IMR-90 (cell line): ENCODE results near the gene IFNG. TPM values are rescaled to one million over a fixed set of nuclear protein-coding genes. Genes with fewer than 3 reads are reported as not detected.

ENCODE experiments used
- ATAC-seq: fragments of 200-7000 bp; cut with Tn5 transposase; 2 replicates; pipeline ENCODE4 v1.9.1; 2020; ENCODE audit warnings: low read depth, mild to moderate bottlenecking, moderate library complexity
- BruUV-seq: library from RNA; stranded (reverse); fragments of 400-500 nt; replicated peaks from 2 replicates; lab custom pipeline; 2021; lab: Mats Ljungman, UMichigan
- CTCF ChIA-PET: fragments of 300-600 bp; formaldehyde crosslinking; extraction: SDS; loops from one replicate; lab custom pipeline; 2021; ENCODE audit warnings: antibody characterized with exemption; lab: Yijun Ruan, JAX
- POLR2A ChIA-PET: fragments of 300-600 bp; sonication (Branson Sonifier 250); formaldehyde crosslinking; loops from one replicate; lab custom pipeline; 2022; ENCODE audit warnings: antibody characterized with exemption; ENCODE audit not compliant: unreplicated experiment; lab: Charles Lee
- DNase-seq: peaks from one replicate; pipeline ENCODE4 v3.0.0; 2013
- H2AFZ ChIP-seq: replicated peaks from 2 replicates; pipeline ENCODE3; 2013; ENCODE audit warnings: low read length, mild to moderate bottlenecking; ENCODE audit not compliant: poor library complexity
- H2AK5ac ChIP-seq: 2 replicates; pipeline ENCODE4 v1.6.1; 2013; ENCODE audit warnings: low read depth, low read length, inconsistent platforms
- H2AK9ac ChIP-seq: replicated peaks from 2 replicates; pipeline ENCODE3; 2013; ENCODE audit warnings: mild to moderate bottlenecking, low read depth, low read length, moderate library complexity; ENCODE audit not compliant: poor library complexity
- H2BK120ac ChIP-seq: 2 replicates; pipeline ENCODE4 v1.6.1; 2013; ENCODE audit warnings: low read depth, low read length, inconsistent platforms
- H2BK15ac ChIP-seq: 3 replicates; pipeline ENCODE4 v1.6.1; 2013; ENCODE audit warnings: low read depth, low read length, inconsistent platforms
- H2BK20ac ChIP-seq: 2 replicates; pipeline ENCODE4 v1.6.1; 2013; ENCODE audit warnings: low read depth, mild to moderate bottlenecking, inconsistent platforms, low read length, moderate library complexity
- H2BK5ac ChIP-seq: 2 replicates; pipeline ENCODE4 v1.6.1; 2013; ENCODE audit warnings: mild to moderate bottlenecking, low read depth, low read length, inconsistent platforms; ENCODE audit not compliant: poor library complexity, severe bottlenecking
- H3K14ac ChIP-seq: replicated peaks from 2 replicates; pipeline ENCODE4 v1.6.1; 2013; ENCODE audit warnings: low read depth, low read length, inconsistent platforms
- H3K18ac ChIP-seq: 2 replicates; pipeline ENCODE4 v1.6.1; 2013; ENCODE audit warnings: low read depth, low read length, control low read depth
- H3K23ac ChIP-seq: 2 replicates; pipeline ENCODE4 v1.6.1; 2013; ENCODE audit warnings: low read depth, low read length, inconsistent platforms
- H3K27ac ChIP-seq: 2 replicates; pipeline ENCODE4 v1.5.1; 2013; ENCODE audit warnings: mild to moderate bottlenecking, control low read depth, low read length; ENCODE audit not compliant: insufficient read depth
- H3K27me3 ChIP-seq: 2 replicates; pipeline ENCODE4 v1.6.1; 2013; ENCODE audit warnings: low read length; ENCODE audit not compliant: control insufficient read depth, insufficient read depth
- H3K36me3 ChIP-seq: 2 replicates; pipeline ENCODE4 v1.6.1; 2013; ENCODE audit warnings: low read length, mixed read lengths; ENCODE audit not compliant: control insufficient read depth, insufficient read depth
- H3K4ac ChIP-seq: 2 replicates; pipeline ENCODE4 v1.6.1; 2013; ENCODE audit warnings: low read depth, low read length, inconsistent platforms
- H3K4me1 ChIP-seq: 2 replicates; pipeline ENCODE4 v1.6.1; 2013; ENCODE audit warnings: low read length, mixed read lengths; ENCODE audit not compliant: control insufficient read depth, insufficient read depth
- H3K4me2 ChIP-seq: 2 replicates; pipeline ENCODE4 v1.6.1; 2013; ENCODE audit warnings: low read depth, mild to moderate bottlenecking, control low read depth, low read length, moderate library complexity
- H3K4me3 ChIP-seq: 2 replicates; pipeline ENCODE4 v1.5.1; 2013; ENCODE audit warnings: low read depth, mild to moderate bottlenecking, control low read depth, low read length, moderate library complexity; ENCODE audit not compliant: insufficient read depth
- H3K56ac ChIP-seq: 2 replicates; pipeline ENCODE4 v1.6.1; 2013; ENCODE audit warnings: low read length, inconsistent platforms; ENCODE audit not compliant: insufficient read depth; ENCODE audit errors: extremely low read depth
- H3K79me1 ChIP-seq, 2 experiments: 2 replicates each; pipeline ENCODE4 v1.6.1; 2013; ENCODE audit warnings: low read length in 2 of 2, inconsistent platforms in 1 of 2, low read depth in 1 of 2
- H3K9ac ChIP-seq: 2 replicates; pipeline ENCODE4 v1.6.1; 2013; ENCODE audit warnings: low read depth, low read length, control low read depth
- H3K9me1 ChIP-seq: 2 replicates; pipeline ENCODE4 v1.6.1; 2013; ENCODE audit warnings: low read length, inconsistent platforms; ENCODE audit not compliant: insufficient read depth
- H3K9me3 ChIP-seq: 2 replicates; pipeline ENCODE4 v1.6.1; 2013; ENCODE audit warnings: low read length; ENCODE audit not compliant: control insufficient read depth, insufficient read depth
- H4K20me1 ChIP-seq: 2 replicates; pipeline ENCODE4 v1.6.1; 2013; ENCODE audit warnings: low read length, inconsistent platforms; ENCODE audit not compliant: insufficient read depth
- H4K5ac ChIP-seq: 2 replicates; pipeline ENCODE4 v1.6.1; 2013; ENCODE audit warnings: mild to moderate bottlenecking, low read depth, low read length, control low read depth
- H4K8ac ChIP-seq, 2 experiments: 2 replicates each; pipeline ENCODE4 v1.6.1; 2013; ENCODE audit warnings: low read depth in 2 of 2, low read length in 2 of 2, control low read depth in 1 of 2, inconsistent platforms in 1 of 2
- H4K91ac ChIP-seq: 2 replicates; pipeline ENCODE4 v1.6.1; 2013; ENCODE audit warnings: low read depth, low read length, inconsistent platforms; ENCODE audit not compliant: insufficient read depth
- BHLHE40 ChIP-seq: fragments of 150-350 bp; IDR thresholded peaks from 2 replicates; pipeline ENCODE4 v1.6.1; 2016; ENCODE audit warnings: mild to moderate bottlenecking, low read depth, low read length
- CEBPB ChIP-seq: IDR thresholded peaks from 2 replicates; pipeline ENCODE4 v1.6.1; 2012; ENCODE audit warnings: low read depth, low read length, improper control_type of control experiment
- FOS ChIP-seq: fragments of 150-350 bp; IDR thresholded peaks from 2 replicates; pipeline ENCODE4 v1.6.1; 2016; ENCODE audit warnings: low read depth, low read length
- MAFK ChIP-seq: IDR thresholded peaks from 2 replicates; pipeline ENCODE4 v1.6.1; 2012; ENCODE audit warnings: low read depth, low read length, improper control_type of control experiment
- MXI1 ChIP-seq: IDR thresholded peaks from 2 replicates; pipeline ENCODE4 v1.6.1; 2012; ENCODE audit warnings: low read depth, mild to moderate bottlenecking, low read length, moderate library complexity, borderline replicate concordance
- NFE2L2 ChIP-seq: fragments of 150-350 bp; IDR thresholded peaks from 2 replicates; pipeline ENCODE4 v1.6.1; 2016; ENCODE audit warnings: low read depth, mild to moderate bottlenecking, low read length
- POLR2A ChIP-seq: IDR thresholded peaks from 2 replicates; pipeline ENCODE4 v1.6.1; 2012; ENCODE audit warnings: mild to moderate bottlenecking, low read depth, low read length
- RCOR1 ChIP-seq: IDR thresholded peaks from 2 replicates; pipeline ENCODE4 v1.6.1; 2012; ENCODE audit warnings: mild to moderate bottlenecking, low read length, improper control_type of control experiment; ENCODE audit not compliant: insufficient replicate concordance
- RFX5 ChIP-seq: IDR thresholded peaks from 2 replicates; pipeline ENCODE4 v1.8.0; 2012; ENCODE audit warnings: low read depth, mild to moderate bottlenecking, low read length, moderate library complexity
- SMC3 ChIP-seq: fragments of 150-350 bp; IDR thresholded peaks from 2 replicates; pipeline ENCODE4 v1.6.1; 2016; ENCODE audit warnings: low read depth, mild to moderate bottlenecking, antibody characterized with exemption, low read length, moderate library complexity
- WGBS, 2 experiments: methylation state at CpG; one replicate each; pipeline versions ENCODE4 v1.1.5 to v1.1.7; 2013; ENCODE audit warnings: missing lambda C conversion rate in 2 of 2; ENCODE audit not compliant: insufficient read length in 1 of 2; ENCODE audit errors: extremely low coverage in 2 of 2; 5-methylcytosine and 5-hydroxymethylcytosine counted together
- dilution Hi-C: fragments of 300-500 bp; cut with HindIII; formaldehyde crosslinking; loops from one replicate; pipeline ENCODE4 v1.14.3; 2018; ENCODE audit warnings: low sequenced_read_pairs; ENCODE audit not compliant: unreplicated experiment
- in situ Hi-C: fragments of 300-500 bp; cut with MboI; formaldehyde crosslinking; loops from 3 replicates; pipeline ENCODE4 v1.14.3; 2019; ENCODE audit warnings: low sequenced_read_pairs, inconsistent platforms, mixed read lengths
- intact Hi-C: fragments of 100-400 bp; cut with micrococcal nuclease; formaldehyde crosslinking; loops from 2 replicates; pipeline ENCODE4 v1.10.0; 2022
- polyA plus RNA-seq, 3 experiments: library from polyadenylated mRNA; depleted of rRNA; stranded (reverse); fragments of >200 nt; gene quantifications; 2 replicates each; pipeline ENCODE4 v1.2.3, GENCODE V29; 2012; ENCODE audit warnings: low replicate concordance in 1 of 3
- total RNA-seq: library from RNA; depleted of rRNA; stranded (reverse); fragments of >200 nt; gene quantifications from 2 replicates; pipeline ENCODE4 v1.2.3, GENCODE V29; 2012
- TF ChIP-seq, protein P1 (sequence below): fragments of 150-350 bp; IDR thresholded peaks from 2 replicates; pipeline ENCODE4 v1.6.1; 2017; ENCODE audit warnings: mild to moderate bottlenecking, antibody characterized with exemption, low read length, low read depth
- TF ChIP-seq, protein P2 (sequence below): conservative IDR thresholded peaks from 2 replicates; pipeline ENCODE4 v1.5.1; 2012; ENCODE audit warnings: mild to moderate bottlenecking, low read depth, low read length, improper control_type of control experiment

Gene IFNG
- total and polyA plus RNA-seq, 2 of the 4 experiments (the other 2 are of a cell fraction): not detected

DNA sequence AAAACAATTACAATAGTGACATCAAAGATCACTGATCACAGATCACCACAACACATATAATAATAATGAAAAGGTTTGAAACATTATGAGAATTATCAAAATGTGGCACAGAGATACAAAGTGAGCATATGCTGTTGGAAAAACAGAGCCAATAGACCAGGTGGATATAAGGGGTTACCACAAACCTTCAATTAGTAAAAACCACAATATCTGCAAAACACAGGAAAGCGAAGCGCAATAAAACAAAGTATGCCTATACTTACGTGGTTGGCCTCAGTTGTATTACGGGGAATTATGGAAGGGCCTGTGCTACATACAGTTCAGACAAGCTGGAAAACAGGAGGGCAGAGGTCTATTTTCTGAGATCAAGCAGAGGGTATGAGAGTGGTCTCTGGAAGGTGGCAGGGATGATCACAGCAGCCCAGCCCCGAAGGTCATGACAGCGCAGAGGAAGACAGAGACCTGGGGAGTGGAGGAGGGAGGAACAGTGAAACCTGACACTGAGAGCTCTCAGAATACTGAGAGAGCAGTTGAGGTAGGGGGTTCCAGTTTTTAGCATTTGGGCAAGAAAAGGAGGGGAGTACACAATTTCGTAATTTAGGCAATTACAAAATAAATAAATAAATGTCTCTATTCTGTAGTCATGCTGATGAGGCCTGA lies 41.3 kb downstream of the IFNG start:
- DNase-seq (no peak), ATAC-seq (no peak)
- Histone ChIP-seq H3K4me1 (no peaks in the 10 kb centered on the region), H3K9me3 (no peaks in the 10 kb centered on the region), H2AK5ac (no peak overlapping the region), H4K91ac (no peak overlapping the region), H2AK9ac (no peak overlapping the region), H2AFZ (no peak overlapping the region), H3K27ac (no peak overlapping the region), H2BK120ac (no peak overlapping the region), H3K56ac (no peak overlapping the region), H3K27me3 (no peaks in the 10 kb centered on the region; the same call in 1 of the 2 replicates), H4K20me1 (no peaks in the 10 kb centered on the region), H3K79me1 (no peaks in the 10 kb centered on the region), H3K14ac (no peak overlapping the region), H4K5ac (no peak overlapping the region), H2BK20ac (no peak overlapping the region), H3K4ac (no peak overlapping the region), H3K9ac (no peak overlapping the region), H3K9me1 (no peaks in the 10 kb centered on the region), H3K18ac (no peak overlapping the region), H3K4me2 (no peak overlapping the region), H2BK5ac (no peak overlapping the region), H4K8ac (no peak overlapping the region), H2BK15ac (no peak overlapping the region), H3K23ac (no peak overlapping the region), H3K36me3 (no peaks in the 10 kb centered on the region), H3K4me3 (no peak overlapping the region)
- dilution Hi-C loops: no loop called here
- ChIA-PET POLR2A (no interaction called here), CTCF (no interaction called here)
- WGBS, 2 experiments: 0% methylated on average over 1 of the region's 7 CpGs; no CpG with 5 or more reads in 1 of the 2 experiments
- TF ChIP-seq, protein P1, sequence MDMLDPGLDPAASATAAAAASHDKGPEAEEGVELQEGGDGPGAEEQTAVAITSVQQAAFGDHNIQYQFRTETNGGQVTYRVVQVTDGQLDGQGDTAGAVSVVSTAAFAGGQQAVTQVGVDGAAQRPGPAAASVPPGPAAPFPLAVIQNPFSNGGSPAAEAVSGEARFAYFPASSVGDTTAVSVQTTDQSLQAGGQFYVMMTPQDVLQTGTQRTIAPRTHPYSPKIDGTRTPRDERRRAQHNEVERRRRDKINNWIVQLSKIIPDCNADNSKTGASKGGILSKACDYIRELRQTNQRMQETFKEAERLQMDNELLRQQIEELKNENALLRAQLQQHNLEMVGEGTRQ: no peak
- TF ChIP-seq MXI1: no peak
- no peak for TF ChIP-seq RCOR1
- no peak for TF ChIP-seq CEBPB
- TF ChIP-seq POLR2A: no peak
- TF ChIP-seq BHLHE40: no peak
- no peak for TF ChIP-seq MAFK
- TF ChIP-seq RFX5: no peak
- TF ChIP-seq, protein P2, sequence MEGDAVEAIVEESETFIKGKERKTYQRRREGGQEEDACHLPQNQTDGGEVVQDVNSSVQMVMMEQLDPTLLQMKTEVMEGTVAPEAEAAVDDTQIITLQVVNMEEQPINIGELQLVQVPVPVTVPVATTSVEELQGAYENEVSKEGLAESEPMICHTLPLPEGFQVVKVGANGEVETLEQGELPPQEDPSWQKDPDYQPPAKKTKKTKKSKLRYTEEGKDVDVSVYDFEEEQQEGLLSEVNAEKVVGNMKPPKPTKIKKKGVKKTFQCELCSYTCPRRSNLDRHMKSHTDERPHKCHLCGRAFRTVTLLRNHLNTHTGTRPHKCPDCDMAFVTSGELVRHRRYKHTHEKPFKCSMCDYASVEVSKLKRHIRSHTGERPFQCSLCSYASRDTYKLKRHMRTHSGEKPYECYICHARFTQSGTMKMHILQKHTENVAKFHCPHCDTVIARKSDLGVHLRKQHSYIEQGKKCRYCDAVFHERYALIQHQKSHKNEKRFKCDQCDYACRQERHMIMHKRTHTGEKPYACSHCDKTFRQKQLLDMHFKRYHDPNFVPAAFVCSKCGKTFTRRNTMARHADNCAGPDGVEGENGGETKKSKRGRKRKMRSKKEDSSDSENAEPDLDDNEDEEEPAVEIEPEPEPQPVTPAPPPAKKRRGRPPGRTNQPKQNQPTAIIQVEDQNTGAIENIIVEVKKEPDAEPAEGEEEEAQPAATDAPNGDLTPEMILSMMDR: no peak
- no peak for TF ChIP-seq SMC3
- TF ChIP-seq NFE2L2: no peak
- no peak for TF ChIP-seq FOS
- no TSS peak for BruUV-seq
- intact Hi-C loops: no loop called here
- in situ Hi-C loops: no loop called here
